ENCODE results near the gene LAMTOR2. TPM values are rescaled to one million over a fixed set of nuclear protein-coding genes. Genes with fewer than 3 reads are reported as not detected.

LAMTOR2 gene
- total and polyA plus RNA-seq, 10 of the 15 experiments (the other 5 are each of a cell fraction or from before 2014, with no cell fraction given): 71.9 to 264 (median 97.0) TPM

- FAIRE-seq (no peak), ATAC-seq (no peak), DNase-seq (ENCODE audit: low read depth, low spot score) (no peak)
- Histone ChIP-seq H3K27ac (ENCODE audit: control insufficient read depth, insufficient read depth) (peak overlapping the region; percentile 54), H4K20me1 (ENCODE audit: control insufficient read depth, insufficient read depth) (no peaks in the 10 kb centered on the region), H3K9ac (ENCODE audit: control insufficient read depth, insufficient read depth, low read length) (peak overlapping the region; percentile 66), H3K27me3 (replicated peaks in 1 of 2; ENCODE audit: control insufficient read depth in 2 of 2, insufficient read depth in 2 of 2, low read length in 1 of 2) (no peaks in the 10 kb centered on the region), H3K4me3 (peak overlapping the region; percentile 69), H3K4me2 (ENCODE audit: control insufficient read depth, insufficient read depth) (peak overlapping the region; percentile 85), H3K4me1 (ENCODE audit: control insufficient read depth, insufficient read depth, low read length) (peaks cover 30% of the 10 kb centered on the region), H3K79me2 (ENCODE audit: control insufficient read depth, insufficient read depth, low read length) (no peaks in the 10 kb centered on the region), H3K9me3 (replicated peaks; ENCODE audit: control insufficient read depth, insufficient read depth, low read length) (no peaks in the 10 kb centered on the region), H2AFZ (ENCODE audit: control insufficient read depth, low read depth, low read length) (peak overlapping the region; percentile 26; the same call in 1 of the 2 replicates), H3K36me3 (ENCODE audit: control insufficient read depth in 2 of 2, insufficient read depth in 2 of 2, low read length in 1 of 2) (no peaks in the 10 kb centered on the region)
- ChIA-PET POLR2A (interaction anchor here (0.9 to 6.1 kb wide), 6 partner anchors 8 to 43 kb away, joined by 4 to 128 read pairs (median 8); partner anchors contain the start of gene LMNA), RAD21 (ENCODE audit: unreplicated experiment) (interaction anchor here (2.2 to 22.4 kb wide), 2 partner anchors 8 to 17 kb away, joined by 26 to 695 read pairs; partner anchors contain the start of gene LMNA), SMC1A (ENCODE audit: uncharacterized antibody, unreplicated experiment) (interaction anchor here (0.6 to 23.8 kb wide), 3 partner anchors 8 to 31 kb away, joined by 3 to 874 read pairs (median 3); partner anchors contain the start of gene LMNA), CTCF (interaction anchor here (0.6 to 21.5 kb wide), 7 partner anchors 9 to 621 kb away, joined by 3 to 1294 read pairs (median 3); partner anchors contain the start of gene LMNA)
- no TSS peak for BruUV-seq (replicated peaks)
- in situ Hi-C loops (cut with MboI) (no loop called here), intact Hi-C loops (cut with micrococcal nuclease; ENCODE audit: unreplicated experiment) (no loop called here)
- WGBS (ENCODE audit: insufficient coverage, insufficient replicate concordance, low lambda C conversion rate, missing lambda C conversion rate): 76% methylated on average over 11 of the region's 11 CpGs
- TF ChIP-seq EGR1 (IDR thresholded peaks at IDR 0.05; ENCODE audit: borderline replicate concordance in 1 of 2, low read depth in 2 of 2, low read length in 2 of 2) (peak in 1 of 2 experiments; percentile 5; a peak in 1 of 3 replicates), SMC3 (IDR thresholded peaks at IDR 0.05; ENCODE audit: borderline replicate concordance, low read length) (no peak)
These were observed 50.6 kb downstream of the LAMTOR2 start for GRCh38 chr1:156104861-156105832.

Measured in GM12878 (cell line).